GM12872 (cell line): ENCODE results near the gene ZNF445.

ENCODE experiments used
- TF ChIP-seq, protein P1 (sequence below): IDR thresholded peaks from 3 replicates; pipeline ENCODE4 v1.5.1; 2011; ENCODE audit warnings: low read depth, mild to moderate bottlenecking, low read length, moderate library complexity; ENCODE audit not compliant: insufficient read depth

The ZNF445 gene

GRCh38 chr3:44400771-44401170 is 76.7 kb downstream of the ZNF445 start:
- TF ChIP-seq, protein P1, sequence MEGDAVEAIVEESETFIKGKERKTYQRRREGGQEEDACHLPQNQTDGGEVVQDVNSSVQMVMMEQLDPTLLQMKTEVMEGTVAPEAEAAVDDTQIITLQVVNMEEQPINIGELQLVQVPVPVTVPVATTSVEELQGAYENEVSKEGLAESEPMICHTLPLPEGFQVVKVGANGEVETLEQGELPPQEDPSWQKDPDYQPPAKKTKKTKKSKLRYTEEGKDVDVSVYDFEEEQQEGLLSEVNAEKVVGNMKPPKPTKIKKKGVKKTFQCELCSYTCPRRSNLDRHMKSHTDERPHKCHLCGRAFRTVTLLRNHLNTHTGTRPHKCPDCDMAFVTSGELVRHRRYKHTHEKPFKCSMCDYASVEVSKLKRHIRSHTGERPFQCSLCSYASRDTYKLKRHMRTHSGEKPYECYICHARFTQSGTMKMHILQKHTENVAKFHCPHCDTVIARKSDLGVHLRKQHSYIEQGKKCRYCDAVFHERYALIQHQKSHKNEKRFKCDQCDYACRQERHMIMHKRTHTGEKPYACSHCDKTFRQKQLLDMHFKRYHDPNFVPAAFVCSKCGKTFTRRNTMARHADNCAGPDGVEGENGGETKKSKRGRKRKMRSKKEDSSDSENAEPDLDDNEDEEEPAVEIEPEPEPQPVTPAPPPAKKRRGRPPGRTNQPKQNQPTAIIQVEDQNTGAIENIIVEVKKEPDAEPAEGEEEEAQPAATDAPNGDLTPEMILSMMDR, result no peak

DNA sequence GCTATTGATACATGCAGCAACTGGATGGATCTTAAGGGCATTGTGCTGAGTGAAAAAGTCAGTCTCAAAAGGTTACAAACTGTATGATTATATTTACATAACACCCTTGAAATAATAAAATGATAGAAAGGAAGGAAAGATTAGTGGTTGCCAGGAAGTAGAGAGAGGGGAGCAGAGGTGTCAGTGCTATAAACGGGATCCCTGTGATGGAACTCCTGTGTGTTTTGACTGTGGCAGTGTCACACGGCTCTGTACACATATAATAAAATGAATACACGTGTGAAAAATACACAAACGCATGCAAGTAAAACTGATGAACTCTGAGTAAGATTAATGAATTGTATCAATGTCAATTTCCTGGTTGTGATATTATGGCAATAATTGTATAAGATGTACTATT is 78.6 kb downstream of the ZNF445 start:
- TF ChIP-seq, protein P1, result no peak

GRCh38 chr3:44396200-44397171 is 81.0 kb downstream of the ZNF445 start:
- TF ChIP-seq, protein P1, result no peak

DNA sequence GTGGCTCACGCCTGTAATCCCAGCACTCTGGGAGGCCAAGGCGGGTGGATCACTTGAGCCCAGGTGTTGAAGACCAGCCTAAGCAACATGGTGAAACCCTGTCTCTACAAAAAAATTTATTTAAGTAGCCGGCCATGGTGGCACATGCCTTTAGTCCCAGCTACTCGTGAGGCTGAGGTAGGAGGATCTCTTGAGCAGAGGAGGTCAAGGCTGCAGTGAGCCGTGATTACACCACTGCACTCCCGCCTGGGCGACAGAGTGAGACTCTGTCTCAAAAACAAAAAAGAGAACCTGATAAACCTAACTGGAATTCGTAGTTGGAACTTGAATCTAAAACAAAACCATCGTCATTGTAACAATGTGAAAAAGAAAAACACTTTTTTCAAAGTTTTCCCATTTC is 81.8 kb downstream of the ZNF445 start:
- TF ChIP-seq, protein P1, result no peak

GRCh38 chr3:44392489-44392888 is 85.0 kb downstream of the ZNF445 start:
- TF ChIP-seq, protein P1, result no peak

DNA sequence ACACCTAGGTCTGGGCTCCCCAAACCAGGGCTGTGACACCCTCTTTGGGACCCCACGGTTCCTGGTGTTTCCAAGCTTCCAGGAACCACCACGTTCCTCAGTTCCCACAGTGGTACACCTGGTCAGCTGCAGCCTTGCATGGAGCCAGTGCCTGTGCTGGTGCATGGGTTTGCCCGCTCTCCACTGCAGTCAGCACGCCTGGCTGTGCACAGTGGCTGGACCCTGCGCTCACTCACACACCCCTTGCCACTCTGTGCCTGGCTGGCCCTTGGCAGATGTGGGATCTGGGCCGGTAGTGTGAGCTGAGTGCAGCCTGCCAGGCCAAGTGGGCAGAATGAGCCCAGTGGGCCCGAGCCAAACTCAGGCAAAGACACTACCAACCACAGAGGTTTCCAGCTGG is 90.1 kb downstream of the ZNF445 start:
- TF ChIP-seq, protein P1, result no peak
